Right lobe of liver (tissue), 6 donors: ENCODE results near the gene PCSK6. TPM values are rescaled to one million over a fixed set of nuclear protein-coding genes. Genes with fewer than 3 reads are reported as not detected.

Experiments used
- ATAC-seq, 4 donors: fragments of 200-7000 bp; cut with Tn5 transposase; one replicate each; pipeline ENCODE4 v1.9.1; 2020; ENCODE audit warnings: mild to moderate bottlenecking in 4 of 4, moderate library complexity in 4 of 4
- DNase-seq, 3 donors: peaks; one replicate each; pipeline ENCODE4 v3.0.0-alpha.2; 2020
- H3K27ac ChIP-seq, 3 donors: fragments of 200-600 bp; one replicate each; pipeline ENCODE4 v1.8.0; 2022
- H3K27me3 ChIP-seq, 2 donors: fragments of 200-600 bp; one replicate each; pipeline ENCODE4 v1.8.0; 2022
- H3K36me3 ChIP-seq, 4 donors: fragments of 200-600 bp; sonication (generic) in 1 of 4; one replicate each; pipeline versions ENCODE4 v1.5.1 to v1.8.0; 2017 to 2022; ENCODE audit warnings: control low read depth in 1 of 4
- H3K4me1 ChIP-seq, 4 donors: fragments of 200-600 bp; sonication (generic) in 1 of 4; one replicate each; pipeline versions ENCODE4 v1.5.1 to v1.8.0; 2017 to 2022; ENCODE audit warnings: control low read depth in 1 of 4
- H3K4me3 ChIP-seq, 3 donors: fragments of 200-600 bp; one replicate each; pipeline ENCODE4 v1.8.0; 2022
- H3K9me3 ChIP-seq, 4 donors: fragments of 200-600 bp; sonication (generic) in 1 of 4; one replicate each; pipeline versions ENCODE4 v1.5.1 to v1.8.0; 2017 to 2022; ENCODE audit warnings: control low read depth in 1 of 4
- POLR2A ChIP-seq: fragments of 450-650 bp; IDR thresholded peaks from one replicate; pipeline ENCODE4 v1.6.1; 2017; ENCODE audit warnings: antibody characterized with exemption, mild to moderate bottlenecking
- WGBS: methylation state at CpG from one replicate; pipeline ENCODE4 v1.1.6; 2018; ENCODE audit warnings: low coverage, low lambda C conversion rate; ENCODE audit not compliant: insufficient coverage; ENCODE audit errors: missing lambda C conversion rate; 5-methylcytosine and 5-hydroxymethylcytosine counted together
- intact Hi-C, 2 donors: fragments of 100-400 bp; cut with DNase I; formaldehyde crosslinking; loops; one replicate each; pipeline versions ENCODE4 v1.11.2 to v1.14.1; 2022
- total RNA-seq, 6 experiments: library from RNA; depleted of rRNA in 2 of 6; stranded (reverse); fragments of >200 nt in 2 of 6; fragmentation: NEBNext Ultra II Directional in 3 of 6; extraction: Animal tissue kit (Norgen Biotek cat#: 25700) in 3 of 6; gene quantifications; one replicate each; pipeline versions ENCODE4 v1.1.0 to v1.2.4, GENCODE V29; 2016 to 2023
- TF ChIP-seq, protein P1 (sequence below), 4 donors: fragments of 200-600 bp in 3 of 4; fragments of 450-650 bp in 1 of 4; IDR thresholded peaks; one replicate each; pipeline versions ENCODE4 v1.5.1 to v1.8.0; 2016 to 2022; ENCODE audit warnings: antibody characterized with exemption in 4 of 4, mild to moderate bottlenecking in 2 of 4
- donor health status: DM: no; HTN: yes; CAD: no.
- donor health status: DM: no; HTN: no; CAD: no.
- donor health status: DM: no; HTN: no; CAD: no.
- donor health status: DM: no; HTN: yes; CAD: no.
- donor health status: DM: no; HTN: yes; CAD: no.

PCSK6 gene
- total RNA-seq, 6 experiments from 2014 or later = 165 to 218 (median 207) TPM

DNA sequence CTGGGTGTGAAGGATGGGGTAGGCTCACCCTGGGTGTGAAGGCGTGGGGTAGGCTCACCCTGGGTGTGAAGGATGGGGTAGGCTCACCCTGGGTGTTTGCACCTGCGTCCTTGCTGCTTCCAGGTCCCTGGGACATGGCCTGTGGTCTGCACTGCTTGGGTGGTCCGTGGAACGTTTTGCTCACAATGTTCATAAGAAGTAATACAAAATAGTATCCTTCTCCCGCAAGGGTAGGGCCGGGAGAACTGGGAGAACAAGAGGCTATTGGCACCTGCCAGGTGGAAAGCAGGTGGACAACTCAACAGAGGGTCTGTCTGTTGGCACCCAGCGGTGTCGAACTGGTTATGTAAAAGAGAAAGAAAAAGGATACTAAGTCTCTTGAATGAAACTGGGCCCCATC lies 17.0 kb upstream of the PCSK6 start:
- Histone ChIP-seq H3K27me3 (no peaks in the 10 kb centered on the region), H3K4me1 (peaks cover 0 to 14% (median 1%) of the 10 kb centered on the region in 4 donors)
- ATAC-seq = no peak

DNA sequence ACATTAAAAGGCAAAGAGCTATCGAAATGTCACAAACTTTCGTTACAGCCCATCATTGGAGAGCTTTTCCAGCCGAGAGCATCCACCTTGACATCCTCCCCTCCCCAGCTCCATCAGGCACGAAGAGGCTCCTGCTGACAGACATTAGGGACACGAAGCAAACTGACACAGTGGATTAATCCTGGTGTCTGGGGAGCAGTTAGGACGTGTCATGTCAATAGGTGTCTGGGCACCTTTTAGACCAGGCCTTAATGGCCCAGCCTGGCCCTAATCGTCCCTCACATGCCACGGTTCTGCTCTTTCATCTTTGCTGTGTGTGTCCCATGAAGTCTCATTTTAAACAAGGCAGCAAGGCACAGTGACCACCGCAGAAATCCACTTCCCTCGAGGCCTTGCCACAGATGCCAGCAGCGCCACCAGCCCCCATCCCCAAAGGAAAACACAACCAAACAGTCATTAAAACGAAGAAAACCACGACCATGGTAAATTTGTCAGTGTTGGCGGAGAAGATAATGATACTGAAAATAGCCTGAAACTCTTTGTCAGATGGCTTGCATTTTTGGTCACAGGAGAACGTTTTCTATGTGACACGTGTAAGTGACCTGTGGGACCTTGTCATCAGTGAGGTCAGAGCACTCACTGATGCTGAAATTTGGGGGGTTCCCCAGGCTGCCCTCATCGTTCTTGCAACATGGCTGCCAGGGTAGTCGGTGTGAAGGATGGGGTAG lies 16.3 kb upstream of the PCSK6 start:
- DNase-seq (no peak), ATAC-seq (no peak)
- no peaks in the 10 kb centered on the region for H3K9me3 ChIP-seq
- peaks cover 0 to 17% (median 5%) of the 10 kb centered on the region in 4 donors for H3K4me1 ChIP-seq
- H3K36me3 ChIP-seq = no peaks in the 10 kb centered on the region
- H3K4me3 ChIP-seq = no peak overlapping the region
- intact Hi-C loops = no loop called here
- H3K27me3 ChIP-seq = no peaks in the 10 kb centered on the region
- WGBS = 78% methylated on average over 12 of the region's 18 CpGs
- TF ChIP-seq, protein P1, sequence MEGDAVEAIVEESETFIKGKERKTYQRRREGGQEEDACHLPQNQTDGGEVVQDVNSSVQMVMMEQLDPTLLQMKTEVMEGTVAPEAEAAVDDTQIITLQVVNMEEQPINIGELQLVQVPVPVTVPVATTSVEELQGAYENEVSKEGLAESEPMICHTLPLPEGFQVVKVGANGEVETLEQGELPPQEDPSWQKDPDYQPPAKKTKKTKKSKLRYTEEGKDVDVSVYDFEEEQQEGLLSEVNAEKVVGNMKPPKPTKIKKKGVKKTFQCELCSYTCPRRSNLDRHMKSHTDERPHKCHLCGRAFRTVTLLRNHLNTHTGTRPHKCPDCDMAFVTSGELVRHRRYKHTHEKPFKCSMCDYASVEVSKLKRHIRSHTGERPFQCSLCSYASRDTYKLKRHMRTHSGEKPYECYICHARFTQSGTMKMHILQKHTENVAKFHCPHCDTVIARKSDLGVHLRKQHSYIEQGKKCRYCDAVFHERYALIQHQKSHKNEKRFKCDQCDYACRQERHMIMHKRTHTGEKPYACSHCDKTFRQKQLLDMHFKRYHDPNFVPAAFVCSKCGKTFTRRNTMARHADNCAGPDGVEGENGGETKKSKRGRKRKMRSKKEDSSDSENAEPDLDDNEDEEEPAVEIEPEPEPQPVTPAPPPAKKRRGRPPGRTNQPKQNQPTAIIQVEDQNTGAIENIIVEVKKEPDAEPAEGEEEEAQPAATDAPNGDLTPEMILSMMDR (IDR thresholded peaks at IDR 0.05) = no peak
- no peak for TF ChIP-seq POLR2A
- no peak overlapping the region for H3K27ac ChIP-seq

More for the DNA sequence above, 17.0 kb upstream of the PCSK6 start:
- intact Hi-C loops = no loop called here
- DNase-seq = no peak
- no peak overlapping the region for H3K27ac ChIP-seq
- no peaks in the 10 kb centered on the region for H3K9me3 ChIP-seq
- H3K36me3 ChIP-seq = no peaks in the 10 kb centered on the region
- WGBS = 79% methylated on average over 5 of the region's 8 CpGs
- TF ChIP-seq POLR2A = no peak
- TF ChIP-seq, protein P1 (IDR thresholded peaks at IDR 0.05) = no peak
- H3K4me3 ChIP-seq = no peak overlapping the region

DNA sequence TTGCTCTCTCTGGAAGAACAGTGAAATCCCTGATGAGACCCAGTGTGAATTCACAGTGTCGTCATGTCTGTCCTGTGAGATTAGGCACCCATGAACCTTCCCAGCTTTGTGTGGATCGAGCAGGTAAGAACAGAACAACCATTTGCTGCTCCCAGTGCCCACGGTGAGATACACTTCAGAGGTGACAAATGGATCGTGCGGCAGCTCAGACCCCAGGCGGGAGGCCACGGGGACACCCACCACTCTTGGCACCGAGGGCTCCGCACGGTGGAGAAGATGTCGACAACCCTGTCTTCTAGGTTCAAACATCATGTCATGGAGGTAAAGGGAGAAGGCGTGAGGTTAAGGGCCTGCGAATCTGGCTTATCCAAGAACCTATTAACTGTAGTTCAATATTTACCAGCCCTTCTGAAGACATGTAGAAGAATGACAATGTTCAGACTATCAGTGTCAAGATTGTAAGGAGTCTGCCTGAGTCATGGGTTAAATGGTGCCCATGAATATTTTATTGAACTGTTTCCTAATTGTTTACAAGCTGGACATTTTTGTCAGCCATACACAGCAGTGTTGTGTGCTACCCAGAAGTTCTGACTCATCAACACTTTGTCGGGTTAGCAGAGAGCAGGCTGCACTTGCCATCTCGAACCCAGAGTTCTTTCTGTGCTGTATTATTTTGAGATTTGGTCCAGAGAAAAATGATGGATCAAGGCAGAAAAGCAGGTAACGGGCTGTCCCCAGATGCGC lies 15.5 kb upstream of the PCSK6 start:
- intact Hi-C loops = no loop called here
- H3K27ac ChIP-seq = no peak overlapping the region
- TF ChIP-seq, protein P1 (IDR thresholded peaks at IDR 0.05) = no peak
- TF ChIP-seq POLR2A = no peak
- peaks cover 0 to 17% (median 8%) of the 10 kb centered on the region in 4 donors for H3K4me1 ChIP-seq
- H3K27me3 ChIP-seq = no peaks in the 10 kb centered on the region
- DNase-seq (no peak), ATAC-seq (no peak)
- WGBS = 95% methylated on average over 15 of the region's 17 CpGs
- H3K9me3 ChIP-seq = no peaks in the 10 kb centered on the region
- no peaks in the 10 kb centered on the region for H3K36me3 ChIP-seq
- no peak overlapping the region for H3K4me3 ChIP-seq

DNA sequence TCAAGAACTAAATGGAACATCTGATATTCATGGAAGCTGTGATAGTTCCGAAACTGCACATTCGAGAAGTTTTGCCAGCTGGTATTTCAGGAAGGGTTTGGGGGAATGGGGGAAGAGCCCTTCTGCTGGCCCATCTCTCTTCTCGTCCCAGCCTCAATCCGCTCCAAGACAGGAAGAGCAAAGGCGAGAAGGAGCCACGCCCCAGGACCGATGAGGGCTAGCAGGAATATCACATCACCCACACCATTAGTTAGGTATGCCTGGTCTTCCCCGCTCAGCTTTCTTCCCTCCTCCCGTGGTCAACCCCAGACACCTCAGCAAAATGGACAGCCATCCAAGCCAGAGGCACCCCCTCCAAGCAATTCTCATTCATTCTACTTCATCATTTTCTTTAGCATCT lies 14.9 kb upstream of the PCSK6 start:
- Histone ChIP-seq H3K27me3 (no peaks in the 10 kb centered on the region), H3K4me1 (peaks cover 0 to 22% (median 10%) of the 10 kb centered on the region in 4 donors), H3K36me3 (no peaks in the 10 kb centered on the region), H3K27ac (no peak overlapping the region), H3K4me3 (no peak overlapping the region), H3K9me3 (no peaks in the 10 kb centered on the region)
- TF ChIP-seq POLR2A = no peak
- TF ChIP-seq, protein P1 (IDR thresholded peaks at IDR 0.05) = no peak
- DNase-seq (no peak), ATAC-seq (no peak)
- 83% methylated on average over 4 of the region's 9 CpGs for WGBS
- intact Hi-C loops = no loop called here
